HEK293 (cell line): ENCODE measurements around the gene PACS2.
"Not testable (repeated sequence)": the region's sequence is repeated elsewhere in the genome, so short reads cannot be mapped to it uniquely, and the experiment has no call there.

Experiments used
- CTCF ChIA-PET: fragments of 350-600 bp; formaldehyde crosslinking; extraction: SDS; loops from one replicate; lab custom pipeline; 2021; ENCODE audit warnings: antibody characterized with exemption; lab: Yijun Ruan, JAX
- POLR2A ChIA-PET: fragments of 300-600 bp; formaldehyde crosslinking; extraction: SDS; loops from one replicate; lab custom pipeline; 2020; ENCODE audit warnings: antibody characterized with exemption, inconsistent platforms; lab: Yijun Ruan, JAX
- H3K27ac ChIP-seq: fragments of 200-500 bp; sonication (Bioruptor generic); 2 replicates; pipeline ENCODE4 v1.5.1; 2014; ENCODE audit warnings: low read depth, low read length, control low read depth, inconsistent platforms; ENCODE audit errors: extremely low read depth
- H3K36me3 ChIP-seq, 2 experiments: fragments of 200-500 bp in 1 of 2; sonication (Bioruptor generic) in 1 of 2; 1 replicate in 1 of 2; 2 replicates in 1 of 2; pipeline ENCODE4 v1.5.1; 2014 to 2017; ENCODE audit warnings: inconsistent platforms in 2 of 2, low read length in 2 of 2; ENCODE audit not compliant: control insufficient read depth in 2 of 2, insufficient read depth in 1 of 2
- H3K4me1 ChIP-seq: fragments of 200-500 bp; sonication (Bioruptor generic); 2 replicates; pipeline ENCODE4 v1.5.1; 2014; ENCODE audit warnings: mild to moderate bottlenecking, low read length, inconsistent platforms; ENCODE audit not compliant: control insufficient read depth, insufficient read depth
- H3K4me3 ChIP-seq: 2 replicates; pipeline ENCODE4 v1.5.1; 2011; ENCODE audit warnings: low read depth, mild to moderate bottlenecking, control low read depth, low read length, moderate library complexity
- H3K9me3 ChIP-seq: fragments of 200-500 bp; sonication (Bioruptor generic); 2 replicates; pipeline ENCODE4 v1.5.1; 2014; ENCODE audit warnings: low read depth, low read length, inconsistent platforms; ENCODE audit not compliant: control insufficient read depth, insufficient read depth
- REPIN1 ChIP-seq: fragments of 450-650 bp; formaldehyde crosslinking; IDR thresholded peaks from 2 replicates; pipeline ENCODE4 v1.5.1; 2017; ENCODE audit warnings: missing biosample characterization, missing genetic modification characterization, low read depth
- SP3 ChIP-seq: fragments of 450-650 bp; formaldehyde crosslinking; IDR thresholded peaks from 2 replicates; pipeline ENCODE4 v1.5.1; 2016; ENCODE audit warnings: missing biosample characterization, missing genetic modification characterization
- ZBTB6 ChIP-seq: fragments of 450-650 bp; formaldehyde crosslinking; IDR thresholded peaks from 2 replicates; pipeline ENCODE4 v1.5.1; 2017; ENCODE audit warnings: missing biosample characterization, missing genetic modification characterization
- ZIC2 ChIP-seq: fragments of 450-650 bp; formaldehyde crosslinking; IDR thresholded peaks from 2 replicates; pipeline ENCODE4 v1.5.1; 2016; ENCODE audit warnings: missing biosample characterization, missing genetic modification characterization
- ZNF114 ChIP-seq: fragments of 450-650 bp; formaldehyde crosslinking; IDR thresholded peaks from 2 replicates; pipeline ENCODE4 v1.5.0; 2017; ENCODE audit warnings: missing biosample characterization, missing genetic modification characterization
- ZNF121 ChIP-seq: fragments of 450-650 bp; formaldehyde crosslinking; IDR thresholded peaks from 2 replicates; pipeline ENCODE4 v1.5.1; 2016; ENCODE audit warnings: missing biosample characterization, missing genetic modification characterization
- ZNF146 ChIP-seq: fragments of 450-650 bp; formaldehyde crosslinking; IDR thresholded peaks from 2 replicates; pipeline ENCODE4 v1.5.1; 2016; ENCODE audit warnings: missing biosample characterization, missing genetic modification characterization
- ZNF221 ChIP-seq: fragments of 450-650 bp; formaldehyde crosslinking; IDR thresholded peaks from 2 replicates; pipeline ENCODE4 v1.5.1; 2017; ENCODE audit warnings: missing biosample characterization, missing genetic modification characterization, borderline replicate concordance
- ZNF341 ChIP-seq: fragments of 450-650 bp; formaldehyde crosslinking; IDR thresholded peaks from 2 replicates; pipeline ENCODE4; 2016; ENCODE audit warnings: low read depth, missing biosample characterization, missing genetic modification characterization
- ZNF473 ChIP-seq: fragments of 450-650 bp; formaldehyde crosslinking; IDR thresholded peaks from 2 replicates; pipeline ENCODE4 v1.5.1; 2017; ENCODE audit warnings: missing biosample characterization, missing genetic modification characterization
- ZNF521 ChIP-seq: fragments of 450-650 bp; formaldehyde crosslinking; IDR thresholded peaks from 2 replicates; pipeline ENCODE4 v1.5.1; 2017; ENCODE audit warnings: missing biosample characterization, mild to moderate bottlenecking, missing genetic modification characterization
- ZNF600 ChIP-seq: fragments of 450-650 bp; formaldehyde crosslinking; IDR thresholded peaks from 2 replicates; pipeline ENCODE4 v1.5.1; 2016; ENCODE audit warnings: missing biosample characterization, missing genetic modification characterization
- ZNF747 ChIP-seq: fragments of 450-650 bp; formaldehyde crosslinking; IDR thresholded peaks from 2 replicates; pipeline ENCODE4 v1.5.1; 2016; ENCODE audit warnings: missing biosample characterization, missing genetic modification characterization
- ZXDB ChIP-seq: fragments of 450-650 bp; formaldehyde crosslinking; IDR thresholded peaks from 2 replicates; pipeline ENCODE4 v1.5.1; 2016; ENCODE audit warnings: missing biosample characterization, missing genetic modification characterization
- TF ChIP-seq, protein P1 (sequence below): sonication (generic); formaldehyde crosslinking; IDR thresholded peaks from 2 replicates; pipeline ENCODE4 v1.8.1; 2022; ENCODE audit warnings: mild to moderate bottlenecking, moderate library complexity, missing genetic modification reagents

PACS2 gene

GRCh38 chr14:105288936-105289335 is 25.6 kb upstream of the PACS2 start:
- H3K4me3 ChIP-seq, H3K27ac ChIP-seq, POLR2A ChIA-PET, H3K9me3 ChIP-seq, H3K36me3 ChIP-seq, H3K4me1 ChIP-seq: not testable (repeated sequence)
- TF ChIP-seq ZNF121 (tag by site-specific recombination): peak; percentile 66; the same call in 1 of the 2 replicates
- CTCF ChIA-PET: interaction anchor here (0.6 kb wide), 1 partner anchor 10 kb away, joined by 3 read pairs; no protein-coding TSS in a partner anchor

DNA sequence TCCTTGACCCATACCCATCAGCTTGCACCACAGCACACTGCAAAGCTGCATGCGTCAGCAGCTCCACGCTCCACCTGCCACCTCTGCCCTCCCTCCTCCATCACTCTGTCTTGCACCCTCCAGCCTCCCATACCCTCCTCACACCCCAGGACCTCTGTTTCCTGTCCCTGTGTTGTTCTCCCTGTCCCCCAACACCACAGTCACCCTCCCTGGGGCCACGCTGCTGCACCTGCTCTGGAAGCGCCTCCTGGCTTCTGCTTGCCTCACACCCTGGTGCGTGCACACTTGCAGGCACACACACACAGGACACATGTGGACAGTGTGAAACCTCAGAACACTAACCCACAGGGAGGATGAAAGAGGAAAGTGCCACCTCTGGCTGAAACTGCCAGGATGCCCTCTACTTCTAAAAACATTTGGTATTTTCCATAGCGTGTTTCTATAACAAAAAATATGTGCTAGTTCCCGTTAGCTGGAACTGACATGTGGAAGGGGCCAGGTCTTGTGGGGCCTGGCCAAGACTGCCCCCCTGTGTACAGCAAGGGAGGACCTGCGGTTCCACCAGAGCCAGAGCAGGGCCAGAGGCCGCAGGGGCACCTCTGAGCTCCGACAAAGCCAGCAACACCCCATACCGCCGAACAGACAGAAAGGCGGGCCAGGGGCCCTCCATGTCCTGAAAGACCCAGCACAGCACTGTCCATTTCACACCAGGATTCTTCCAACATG is 23.8 kb upstream of the PACS2 start:
- TF ChIP-seq ZNF600 (tag by site-specific recombination) (peak; percentile 20; the same call in 1 of the 2 replicates), ZBTB6 (tag by site-specific recombination) (no peak)
- ChIA-PET POLR2A (no interaction called here), CTCF (interaction anchor here (0.6 to 1.3 kb wide), 3 partner anchors 23 to 1540 kb away, joined by 3 to 4 read pairs (median 4); no protein-coding TSS in a partner anchor)
- 0 out of 2 replicates have a peak, but pooled peaks cover 5% of the 10 kb centered on the region for H3K4me1 ChIP-seq
- no peak overlapping the region for H3K27ac ChIP-seq
- H3K36me3 ChIP-seq: no peaks in the 10 kb centered on the region
- no peak overlapping the region for H3K4me3 ChIP-seq
- no peaks in the 10 kb centered on the region for H3K9me3 ChIP-seq

DNA sequence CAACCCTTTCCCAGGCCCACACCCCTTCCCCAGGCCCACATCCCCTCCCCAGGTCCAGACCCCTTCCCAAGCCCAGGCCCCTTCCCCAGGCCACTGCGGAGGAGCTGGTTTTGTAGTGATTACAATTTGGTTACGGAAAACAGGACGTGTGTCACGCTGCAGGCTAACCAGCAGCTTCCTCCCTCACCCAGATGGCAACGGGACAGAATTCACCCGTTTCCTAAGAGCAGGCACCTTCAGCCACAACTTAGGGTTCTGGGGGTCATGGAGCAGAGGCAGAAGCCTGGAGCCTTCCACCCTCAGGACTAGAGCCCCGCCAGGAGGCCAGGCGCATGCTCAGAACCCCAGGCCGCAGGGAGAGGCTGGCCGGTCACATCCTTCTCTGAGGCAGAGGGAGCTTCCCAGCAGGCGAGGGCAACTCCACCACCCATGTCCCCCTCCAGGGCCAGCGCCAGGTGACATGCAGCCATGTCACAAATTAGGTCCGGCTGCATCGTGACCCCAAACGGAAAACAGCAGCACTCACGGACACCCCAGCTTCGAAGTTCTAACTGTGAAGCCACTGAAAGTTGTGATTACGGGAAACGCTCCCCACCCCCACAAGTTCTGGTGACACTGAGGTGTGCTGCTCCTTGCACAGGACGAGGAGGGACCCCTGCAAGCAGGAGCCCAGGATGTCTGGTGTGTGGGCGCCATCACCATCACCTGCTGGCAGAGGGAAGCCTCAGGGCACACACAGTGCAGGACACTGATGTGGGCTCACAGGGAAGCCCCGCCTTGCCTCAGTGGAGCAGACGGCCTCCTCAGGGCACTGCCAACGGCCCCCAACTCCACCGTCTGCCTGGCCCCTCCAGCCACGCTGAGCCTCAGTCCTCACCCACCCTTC is 21.5 kb upstream of the PACS2 start:
- H3K27ac ChIP-seq: no peak overlapping the region
- no peaks in the 10 kb centered on the region; a peak in 1 of 3 replicates for H3K36me3 ChIP-seq
- H3K4me1 ChIP-seq: 0 out of 2 replicates have a peak, but pooled peaks cover 5% of the 10 kb centered on the region
- no peak overlapping the region for H3K4me3 ChIP-seq
- H3K9me3 ChIP-seq: no peaks in the 10 kb centered on the region
- POLR2A ChIA-PET: interaction anchor here (1.7 kb wide), 1 partner anchor 8 kb away, joined by 5 read pairs; the partner anchor contains the start of gene BRF1
- CTCF ChIA-PET: interaction anchor here (0.7 kb wide), 2 partner anchors 117 to 311 kb away, joined by 3 read pairs; no protein-coding TSS in a partner anchor
- TF ChIP-seq ZNF473: no peak
- peak; percentile 28 for TF ChIP-seq ZIC2 (tag by site-specific recombination)

DNA sequence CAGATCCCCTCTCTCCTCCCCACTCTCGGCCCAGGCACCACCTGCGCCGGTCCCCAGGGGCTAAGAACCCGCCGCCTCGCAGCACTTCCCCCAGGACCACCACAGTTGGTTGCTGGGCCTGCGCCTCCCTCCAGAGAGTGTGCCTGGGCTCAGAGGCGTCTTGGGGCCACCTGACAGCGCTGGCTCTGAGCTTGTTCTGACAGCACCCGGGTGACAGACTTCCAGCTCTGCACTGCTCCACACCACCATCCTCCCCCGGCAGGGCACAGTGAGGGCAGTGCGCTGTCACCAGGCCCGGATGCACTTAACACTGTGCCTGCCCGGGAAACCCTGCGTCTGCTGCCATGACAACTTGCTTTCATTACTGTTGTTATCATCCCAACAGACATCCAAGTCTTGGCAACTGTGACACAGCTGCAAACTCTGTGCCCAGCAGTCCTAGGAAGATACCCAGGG is 20.4 kb upstream of the PACS2 start:
- CTCF ChIA-PET: no interaction called here
- Histone ChIP-seq H3K4me1 (0 out of 2 replicates have a peak, but pooled peaks cover 5% of the 10 kb centered on the region), H3K27ac (no peak overlapping the region), H3K36me3 (no peaks in the 10 kb centered on the region; a peak in 1 of 3 replicates), H3K9me3 (no peaks in the 10 kb centered on the region), H3K4me3 (no peak overlapping the region)
- TF ChIP-seq ZNF341 (no peak), ZNF747 (tag by site-specific recombination) (no peak), ZIC2 (tag by site-specific recombination) (peak; percentile 51), REPIN1 (tag by site-specific recombination) (no peak), ZNF146 (tag by site-specific recombination) (no peak), ZNF521 (tag by site-specific recombination) (no peak), ZXDB (tag by site-specific recombination) (0 out of 2 replicates have a peak, but pooled peaks have one; percentile 48), ZNF221 (tag by site-specific recombination) (no peak), SP3 (tag by site-specific recombination) (no peak), ZNF600 (tag by site-specific recombination) (peak; percentile 94), ZNF114 (tag by site-specific recombination) (no peak)
- TF ChIP-seq, protein P1, sequence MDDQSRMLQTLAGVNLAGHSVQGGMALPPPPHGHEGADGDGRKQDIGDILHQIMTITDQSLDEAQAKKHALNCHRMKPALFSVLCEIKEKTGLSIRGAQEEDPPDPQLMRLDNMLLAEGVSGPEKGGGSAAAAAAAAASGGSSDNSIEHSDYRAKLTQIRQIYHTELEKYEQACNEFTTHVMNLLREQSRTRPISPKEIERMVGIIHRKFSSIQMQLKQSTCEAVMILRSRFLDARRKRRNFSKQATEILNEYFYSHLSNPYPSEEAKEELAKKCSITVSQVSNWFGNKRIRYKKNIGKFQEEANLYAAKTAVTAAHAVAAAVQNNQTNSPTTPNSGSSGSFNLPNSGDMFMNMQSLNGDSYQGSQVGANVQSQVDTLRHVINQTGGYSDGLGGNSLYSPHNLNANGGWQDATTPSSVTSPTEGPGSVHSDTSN (CRISPR knock-in tag): no peak
- POLR2A ChIA-PET: no interaction called here

GRCh38 chr14:105297311-105297710 is 17.2 kb upstream of the PACS2 start:
- H3K4me1 ChIP-seq, H3K27ac ChIP-seq, CTCF ChIA-PET, H3K9me3 ChIP-seq, H3K4me3 ChIP-seq, H3K36me3 ChIP-seq: not testable (repeated sequence)
- POLR2A ChIA-PET: interaction anchor here (1.4 kb wide), 1 partner anchor 49 kb away, joined by 4 read pairs; the partner anchor contains the start of gene BTBD6
